Measurements from ENCODE around the gene RELL1.
A peak's percentile ranks its signal among the peaks of the same experiment; 100 is the strongest.

RELL1 gene

DNA sequence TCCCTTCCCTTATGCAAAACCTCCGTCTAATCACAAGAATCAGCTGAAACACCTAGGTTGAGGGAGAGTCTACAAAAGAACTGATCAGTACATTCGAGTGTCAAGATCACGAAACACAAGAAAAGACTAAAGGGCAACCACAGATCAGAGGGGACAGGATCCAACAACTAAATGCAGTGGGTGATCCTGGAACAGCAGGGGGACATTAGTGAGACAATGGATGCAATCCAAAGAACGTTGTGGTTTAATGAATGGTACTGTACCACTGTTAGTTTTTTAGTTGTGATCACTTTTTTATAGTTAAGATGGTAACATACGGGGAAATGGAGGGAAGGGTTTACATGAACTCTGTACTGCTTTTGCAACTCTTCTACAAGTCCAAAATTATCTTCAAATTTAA, 79.2 kb downstream of the RELL1 start:
- Histone ChIP-seq H3K4me3 (ENCODE audit: low read depth in 1 of 2, low read length in 1 of 2) (no peak overlapping the region), H3K9me3 (no peaks in the 10 kb centered on the region), H3K27ac (no peak overlapping the region), H3K36me3 (peaks cover 9% of the 10 kb centered on the region), H3K4me1 (ENCODE audit: control insufficient read depth in 1 of 2, insufficient read depth in 1 of 2, low read depth in 1 of 2, low read length in 1 of 2) (peaks cover 34 to 42% of the 10 kb centered on the region in 2 experiments), H3K27me3 (no peaks in the 10 kb centered on the region)
- TF ChIP-seq, protein P1, sequence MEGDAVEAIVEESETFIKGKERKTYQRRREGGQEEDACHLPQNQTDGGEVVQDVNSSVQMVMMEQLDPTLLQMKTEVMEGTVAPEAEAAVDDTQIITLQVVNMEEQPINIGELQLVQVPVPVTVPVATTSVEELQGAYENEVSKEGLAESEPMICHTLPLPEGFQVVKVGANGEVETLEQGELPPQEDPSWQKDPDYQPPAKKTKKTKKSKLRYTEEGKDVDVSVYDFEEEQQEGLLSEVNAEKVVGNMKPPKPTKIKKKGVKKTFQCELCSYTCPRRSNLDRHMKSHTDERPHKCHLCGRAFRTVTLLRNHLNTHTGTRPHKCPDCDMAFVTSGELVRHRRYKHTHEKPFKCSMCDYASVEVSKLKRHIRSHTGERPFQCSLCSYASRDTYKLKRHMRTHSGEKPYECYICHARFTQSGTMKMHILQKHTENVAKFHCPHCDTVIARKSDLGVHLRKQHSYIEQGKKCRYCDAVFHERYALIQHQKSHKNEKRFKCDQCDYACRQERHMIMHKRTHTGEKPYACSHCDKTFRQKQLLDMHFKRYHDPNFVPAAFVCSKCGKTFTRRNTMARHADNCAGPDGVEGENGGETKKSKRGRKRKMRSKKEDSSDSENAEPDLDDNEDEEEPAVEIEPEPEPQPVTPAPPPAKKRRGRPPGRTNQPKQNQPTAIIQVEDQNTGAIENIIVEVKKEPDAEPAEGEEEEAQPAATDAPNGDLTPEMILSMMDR (IDR thresholded peaks at IDR 0.05): no peak

DNA sequence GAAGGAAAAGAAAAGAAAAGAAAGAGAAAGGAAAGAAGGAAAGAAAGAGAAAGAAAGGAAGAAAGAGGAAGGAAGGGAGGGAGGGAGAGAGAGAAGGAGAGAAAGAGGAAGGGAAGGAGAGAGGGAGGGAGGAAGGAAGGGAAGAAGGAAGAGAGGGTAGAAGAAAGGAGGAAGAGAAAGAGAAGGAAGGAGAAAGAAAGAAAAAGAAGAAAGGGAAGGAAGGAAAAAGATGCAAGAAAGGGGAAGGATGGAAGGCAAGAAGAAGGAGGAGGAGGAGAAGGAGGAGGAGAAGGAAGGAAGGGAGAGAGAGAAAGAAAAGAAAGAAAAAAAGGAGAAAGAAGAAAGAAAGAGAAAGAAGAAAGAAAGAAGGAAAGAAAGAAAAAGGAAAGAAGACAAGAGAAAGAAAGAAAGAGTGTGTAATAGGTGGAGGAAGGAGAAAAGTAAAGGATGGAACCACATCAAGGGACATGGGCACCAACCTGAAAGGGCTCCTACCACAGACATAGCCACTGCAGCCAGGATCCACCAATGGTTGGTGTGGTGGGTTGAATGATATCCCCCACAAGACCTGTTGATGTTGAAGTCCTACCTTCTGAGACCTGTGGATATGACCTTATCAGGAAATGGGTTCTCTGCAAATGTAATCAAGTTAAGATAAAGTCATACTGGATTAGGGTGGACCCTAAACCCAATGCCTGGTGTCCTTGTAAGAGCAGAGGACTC, 80.2 kb downstream of the RELL1 start:
- TF ChIP-seq, protein P1 (IDR thresholded peaks at IDR 0.05): no peak
- Histone ChIP-seq H3K4me3 (ENCODE audit: low read depth in 1 of 2, low read length in 1 of 2) (no peak overlapping the region), H3K9me3 (no peaks in the 10 kb centered on the region), H3K4me1 (ENCODE audit: control insufficient read depth in 1 of 2, insufficient read depth in 1 of 2, low read depth in 1 of 2, low read length in 1 of 2) (peaks cover 44 to 52% of the 10 kb centered on the region in 2 experiments), H3K36me3 (peaks cover under 1% of the 10 kb centered on the region), H3K27ac (no peak overlapping the region), H3K27me3 (no peaks in the 10 kb centered on the region)

DNA sequence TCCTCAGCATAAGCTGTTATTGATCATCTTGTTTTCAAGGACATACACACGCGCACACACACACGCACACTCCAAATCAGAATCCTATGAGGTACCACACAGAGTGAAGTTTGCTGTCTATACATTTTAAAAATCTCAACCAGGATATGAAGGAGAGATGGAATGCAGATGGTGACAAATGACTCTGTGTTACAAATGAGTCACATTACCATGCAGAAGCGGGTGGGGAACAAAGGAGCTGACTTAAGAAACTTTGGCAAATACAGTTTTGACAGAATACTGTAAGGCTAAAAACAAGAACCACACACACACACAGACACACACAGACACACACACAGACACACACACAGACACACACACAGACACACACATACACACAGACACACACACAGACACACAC, 81.7 kb downstream of the RELL1 start:
- Histone ChIP-seq H3K27ac (no peak overlapping the region), H3K9me3 (no peaks in the 10 kb centered on the region), H3K27me3 (no peaks in the 10 kb centered on the region), H3K36me3 (no peaks in the 10 kb centered on the region), H3K4me1 (ENCODE audit: control insufficient read depth in 1 of 2, insufficient read depth in 1 of 2, low read depth in 1 of 2, low read length in 1 of 2) (peaks cover 44 to 54% of the 10 kb centered on the region in 2 experiments), H3K4me3 (ENCODE audit: low read depth in 1 of 2, low read length in 1 of 2) (no peak overlapping the region)
- TF ChIP-seq, protein P1 (IDR thresholded peaks at IDR 0.05): no peak

DNA sequence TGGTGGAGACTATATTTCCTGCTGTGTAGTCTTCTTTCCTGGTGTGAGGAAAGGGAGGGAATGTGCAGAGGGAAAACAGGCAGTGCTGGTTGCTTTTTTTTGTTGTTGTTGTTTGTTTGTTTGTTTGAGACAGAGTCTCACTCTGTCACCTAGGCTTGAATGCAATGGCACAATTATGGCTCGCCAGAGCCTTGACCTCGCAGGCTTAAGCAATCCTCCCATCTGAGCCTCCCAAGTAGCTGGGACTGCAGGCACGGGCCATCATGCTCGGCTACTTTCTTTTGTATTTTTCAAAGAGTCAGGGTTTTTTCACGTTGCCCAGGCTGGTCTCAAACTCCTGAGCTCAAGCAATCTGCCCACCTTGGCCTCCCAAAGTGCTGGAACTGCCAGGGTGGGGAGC, 82.5 kb downstream of the RELL1 start:
- H3K36me3 ChIP-seq: no peaks in the 10 kb centered on the region
- no peak overlapping the region for H3K27ac ChIP-seq
- no peaks in the 10 kb centered on the region for H3K9me3 ChIP-seq
- H3K27me3 ChIP-seq: no peaks in the 10 kb centered on the region
- H3K4me3 ChIP-seq (ENCODE audit: low read depth in 1 of 2, low read length in 1 of 2): no peak overlapping the region
- TF ChIP-seq, protein P1 (IDR thresholded peaks at IDR 0.05): no peak
- H3K4me1 ChIP-seq (ENCODE audit: control insufficient read depth in 1 of 2, insufficient read depth in 1 of 2, low read depth in 1 of 2, low read length in 1 of 2): peaks cover 40 to 54% of the 10 kb centered on the region in 2 experiments

DNA sequence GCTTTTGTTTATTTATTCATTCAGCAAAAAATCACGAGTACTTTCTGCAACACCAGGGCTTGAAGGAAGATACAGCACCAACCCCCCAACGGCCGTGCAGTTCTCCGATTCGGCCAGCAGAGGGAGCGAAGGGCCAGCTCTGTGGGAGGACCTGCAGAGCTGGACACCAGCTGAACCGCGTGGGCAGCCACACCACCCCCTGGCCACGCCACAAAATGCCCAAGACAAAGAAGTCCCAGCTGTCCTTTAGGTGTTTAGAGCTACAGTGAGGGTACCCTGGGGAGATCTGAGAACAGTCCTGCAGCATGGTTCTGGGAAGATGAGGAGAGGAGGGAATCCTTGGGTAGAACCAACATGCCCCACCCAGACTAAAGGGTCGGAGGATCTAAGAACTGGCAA, 83.1 kb downstream of the RELL1 start:
- TF ChIP-seq, protein P1 (IDR thresholded peaks at IDR 0.05): peak; percentile 96
- Histone ChIP-seq H3K4me1 (ENCODE audit: control insufficient read depth in 1 of 2, insufficient read depth in 1 of 2, low read depth in 1 of 2, low read length in 1 of 2) (peaks cover 40 to 57% of the 10 kb centered on the region in 2 experiments), H3K4me3 (ENCODE audit: low read depth in 1 of 2, low read length in 1 of 2) (no peak overlapping the region), H3K36me3 (no peaks in the 10 kb centered on the region), H3K27me3 (no peaks in the 10 kb centered on the region), H3K9me3 (no peaks in the 10 kb centered on the region), H3K27ac (no peak overlapping the region)
